Stimulated activated CD4-positive, alpha-beta T cell treated with anti-CD3 and anti-CD28 coated beads, Interleukin-4, amount 100 ng/mL, for 48 hours (primary cell): ENCODE data around the gene CCR5AS.
"Not testable (repeated sequence)": the region's sequence is repeated elsewhere in the genome, so short reads cannot be mapped to it uniquely, and the experiment has no call there.

Experiments
- DNase-seq, 2 donors: peaks; one replicate each; pipeline ENCODE4 v3.0.0-alpha.2; 2020; ENCODE audit warnings: low read depth in 2 of 2

CCR5AS gene

DNA sequence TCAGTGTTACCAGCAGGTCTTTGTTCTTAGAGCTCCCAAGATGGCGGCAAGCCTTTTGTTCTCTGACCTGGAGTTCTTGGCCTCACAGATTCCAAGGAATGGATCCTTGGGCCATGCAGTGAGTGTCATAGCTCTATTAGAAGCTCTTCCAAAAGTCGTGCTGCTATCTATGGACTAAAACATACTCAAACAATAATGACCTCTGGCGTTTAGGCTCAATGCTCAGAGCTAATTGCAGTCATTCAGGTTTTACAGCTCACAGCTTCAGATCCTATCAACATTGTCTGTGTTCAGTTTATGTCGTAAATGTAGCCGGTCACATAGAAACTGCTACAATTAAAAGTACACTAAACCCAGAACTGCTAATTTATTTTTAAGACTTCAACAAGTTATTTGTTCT lies 22.4 kb upstream of the CCR5AS start:
- DNase-seq = no peak

DNA sequence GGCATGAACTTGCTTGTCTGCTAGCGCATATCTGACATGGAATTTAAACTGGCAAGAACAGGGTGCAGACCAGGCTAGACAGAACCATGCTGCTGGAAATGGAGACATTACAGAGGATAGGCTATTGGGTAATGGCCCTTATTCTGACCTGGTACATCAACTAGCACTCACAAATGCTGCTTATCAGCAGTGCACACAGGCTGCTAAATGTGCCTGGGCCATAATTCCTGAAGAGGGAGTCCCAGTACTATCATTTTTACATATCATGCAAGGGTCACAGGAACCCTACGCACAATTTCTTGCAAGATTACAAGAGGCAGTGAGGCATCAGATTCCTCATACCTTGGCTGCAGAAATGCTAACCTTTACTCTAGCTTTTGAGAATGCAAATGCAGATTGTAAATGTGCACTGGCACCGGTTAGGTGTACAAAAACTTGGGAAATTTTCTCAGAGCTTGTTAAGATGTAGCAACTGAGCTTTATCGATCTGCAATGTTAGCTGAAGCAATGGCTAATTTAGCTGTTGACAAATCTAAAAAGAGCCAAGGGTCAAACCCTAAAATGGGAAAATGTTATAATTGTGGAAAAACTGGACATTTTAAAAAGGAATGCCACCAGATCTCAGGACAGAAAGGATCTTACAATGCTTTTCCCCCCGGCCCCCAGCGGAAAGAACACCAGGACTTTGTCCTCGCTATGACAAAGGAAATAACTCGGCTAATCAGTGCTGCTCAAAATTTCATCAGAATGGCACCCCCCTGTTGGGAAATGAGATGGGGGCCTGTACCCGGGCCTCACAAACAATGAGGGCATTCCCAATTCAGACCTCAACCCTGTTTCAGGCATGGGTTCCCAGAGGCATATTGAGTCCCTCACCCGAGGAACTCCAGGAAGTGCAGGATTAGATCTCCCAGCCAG lies 21.3 kb upstream of the CCR5AS start:
- DNase-seq = no peak

DNA sequence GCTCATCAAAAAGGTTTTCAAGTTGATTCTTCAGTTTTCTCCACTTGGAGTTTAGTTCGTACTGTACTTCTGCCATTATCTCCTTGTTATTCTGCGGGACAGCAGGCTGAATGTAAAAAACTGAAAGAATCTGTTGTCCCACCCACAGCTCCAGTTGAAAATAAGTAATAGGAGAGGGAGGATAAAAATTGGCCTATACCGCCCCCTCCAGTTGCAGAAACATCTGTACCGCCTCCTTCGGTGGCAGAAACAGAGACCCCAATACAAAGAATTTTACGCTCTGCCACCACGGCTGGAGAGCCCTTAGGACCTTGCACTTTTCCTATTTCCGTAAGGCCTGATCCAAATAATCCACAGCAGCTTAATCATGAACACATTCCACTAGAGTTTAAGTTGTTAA lies 20.5 kb upstream of the CCR5AS start:
- DNase-seq = not testable (repeated sequence)

DNA sequence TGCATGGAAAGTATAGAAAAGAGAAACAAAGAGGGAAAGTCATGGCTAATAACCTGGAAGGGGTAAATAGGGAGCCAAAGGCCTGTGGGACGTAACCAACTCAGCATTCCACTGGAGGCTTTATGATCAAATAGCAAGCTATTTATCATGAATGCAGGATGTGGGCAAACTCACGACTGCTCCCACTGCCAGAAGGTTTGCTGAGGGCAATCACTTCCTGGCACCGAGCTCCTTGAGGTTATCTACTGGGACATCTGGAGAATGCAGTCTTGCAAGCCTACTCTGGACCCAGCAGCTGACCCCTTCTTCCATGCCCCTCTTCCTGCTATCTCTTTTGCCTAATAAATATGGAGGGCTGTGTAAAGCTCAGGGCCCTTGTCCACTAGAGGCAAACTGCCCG lies 19.6 kb upstream of the CCR5AS start:
- not testable (repeated sequence) for DNase-seq

DNA sequence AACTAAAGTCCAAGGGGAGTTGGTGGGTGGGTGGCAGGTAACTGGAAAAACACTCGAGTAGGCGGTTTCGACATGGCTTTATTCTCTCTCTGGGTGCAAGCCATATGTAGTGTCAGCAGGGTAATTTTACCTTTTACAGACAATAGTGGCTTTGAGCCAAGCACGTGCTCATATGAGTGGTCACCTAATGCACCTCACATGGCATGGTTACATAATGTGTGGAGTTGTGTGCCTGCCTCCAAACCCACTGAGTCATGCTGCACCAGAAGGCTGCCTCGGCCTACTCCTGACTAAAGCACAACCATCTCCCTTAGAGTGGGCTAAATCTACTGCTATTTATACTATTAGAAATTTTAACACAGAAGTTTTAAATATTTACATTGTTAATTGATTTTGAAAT lies 16.7 kb upstream of the CCR5AS start:
- DNase-seq = no peak

DNA sequence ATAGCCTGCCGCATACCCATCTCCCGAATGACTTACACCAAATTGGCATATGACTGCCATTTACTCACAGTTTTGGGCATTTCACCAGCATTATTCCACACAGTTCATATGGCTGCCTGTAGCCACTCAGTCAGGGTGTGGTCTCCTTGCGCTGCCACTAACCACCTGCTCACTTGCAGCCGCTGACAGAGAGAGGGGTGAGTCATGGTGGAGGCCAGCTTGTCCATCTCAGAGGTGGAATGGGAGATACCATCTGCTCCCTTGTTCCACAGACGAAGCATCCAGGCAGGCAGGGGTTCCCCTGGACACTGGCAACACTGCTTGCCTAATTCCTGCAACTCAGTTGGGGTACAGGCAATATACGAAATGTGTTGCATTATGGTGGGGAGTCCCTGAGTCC lies 15.8 kb upstream of the CCR5AS start:
- DNase-seq = no peak

DNA sequence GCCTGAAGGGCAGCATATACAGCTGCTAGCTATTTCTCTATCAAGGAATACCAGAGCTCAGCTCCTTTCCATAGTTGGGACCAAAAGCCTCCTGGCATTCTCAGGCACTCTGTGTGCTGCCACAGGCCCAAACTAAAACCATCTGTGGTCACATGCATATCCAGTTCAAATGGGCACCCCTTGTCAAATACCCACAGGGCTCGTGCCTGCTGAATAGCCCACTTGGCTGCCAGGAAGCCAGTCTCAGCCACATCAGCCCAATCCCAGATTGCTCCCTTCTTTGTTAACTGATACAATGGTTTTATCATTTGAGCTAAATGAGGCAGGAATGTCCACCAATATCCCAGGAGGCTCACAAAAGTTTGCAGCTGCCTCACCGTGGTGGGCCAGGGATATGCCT lies 14.1 kb upstream of the CCR5AS start:
- no peak for DNase-seq

DNA sequence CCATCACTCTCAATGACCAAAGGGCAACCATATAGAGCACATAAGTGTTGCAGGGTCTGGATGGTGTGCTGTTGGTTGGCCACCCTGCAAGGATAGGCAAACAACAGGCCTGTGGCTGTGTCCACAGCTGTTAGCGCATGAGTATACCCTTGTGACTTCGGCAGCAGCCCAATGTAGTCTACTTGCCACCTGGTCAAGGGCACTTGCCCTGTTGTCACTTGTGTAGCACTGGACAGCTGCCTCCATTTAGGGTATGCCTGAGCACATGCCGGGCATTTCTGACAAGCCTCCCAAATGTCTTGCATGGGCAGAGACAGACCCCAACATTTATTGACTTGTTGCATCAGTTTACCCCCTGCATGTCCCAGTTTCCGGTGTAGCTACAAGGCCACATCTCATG lies 12.9 kb upstream of the CCR5AS start:
- no peak for DNase-seq

DNA sequence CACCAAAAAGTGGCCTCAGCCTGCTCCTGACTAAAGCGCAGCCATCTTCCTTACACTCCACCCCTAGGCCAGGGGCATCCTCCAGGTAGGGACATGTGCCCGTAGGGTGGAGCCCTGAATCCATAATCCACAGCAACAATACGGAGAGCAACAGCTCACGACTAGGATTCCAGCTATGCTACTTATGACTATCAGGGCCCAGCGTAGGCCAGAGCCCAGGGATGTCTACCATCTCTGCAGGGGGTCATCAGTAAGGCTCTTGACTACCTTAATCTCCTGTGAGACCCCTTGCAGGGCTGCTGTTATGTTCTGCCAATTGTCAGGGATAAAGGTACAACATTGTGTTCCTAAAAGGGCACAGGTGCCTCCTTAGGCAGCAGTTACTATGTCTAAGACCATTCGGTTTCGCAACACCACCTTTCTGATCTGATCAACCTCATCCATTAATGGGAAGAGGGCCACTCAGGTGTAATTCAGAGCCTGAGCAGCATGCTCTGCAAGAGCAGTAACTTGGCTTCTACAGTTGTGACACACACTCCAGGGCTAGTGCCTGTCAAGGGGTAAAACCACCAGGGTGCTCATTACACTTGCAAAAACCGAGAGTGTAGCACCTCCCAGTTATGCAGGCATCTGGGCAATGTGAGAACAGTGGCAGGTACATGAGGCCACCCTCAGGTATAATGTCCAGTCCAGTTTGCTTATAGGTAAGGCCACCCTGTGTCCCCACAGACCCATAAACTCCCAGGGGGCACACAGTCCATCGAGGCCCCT lies 11.2 kb upstream of the CCR5AS start:
- no peak for DNase-seq

DNA sequence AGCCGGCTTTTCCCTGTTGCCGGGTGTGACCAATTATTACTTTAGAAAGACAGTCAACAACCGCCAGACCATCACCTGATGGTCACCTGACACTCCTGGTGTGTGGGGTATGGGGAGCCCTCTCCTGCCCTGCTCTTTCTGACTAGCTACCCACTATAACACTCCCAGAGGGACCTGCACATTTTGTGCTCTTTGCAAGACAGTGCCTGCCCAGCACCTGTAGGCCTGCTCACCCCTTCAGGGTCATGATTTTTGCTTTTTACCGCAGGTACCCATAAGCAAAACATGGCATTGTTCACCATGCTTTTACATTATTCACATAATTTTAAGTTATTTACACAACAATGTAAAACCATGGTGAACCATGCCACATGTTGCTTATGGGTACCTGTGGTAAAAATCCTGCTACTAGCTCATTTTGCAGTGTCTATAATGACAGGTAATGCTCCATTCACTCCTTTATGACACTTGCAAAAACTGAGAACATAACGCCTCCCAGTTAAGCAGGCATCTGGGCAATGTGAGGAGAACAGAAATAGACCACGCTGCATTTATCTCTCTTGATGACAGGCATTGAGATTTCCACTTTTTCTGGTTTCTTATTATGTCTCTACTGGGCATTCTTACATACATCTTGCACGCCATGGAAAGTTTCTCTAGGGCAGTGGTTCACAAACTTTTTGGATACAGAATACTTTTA lies 10.1 kb upstream of the CCR5AS start:
- no peak for DNase-seq

DNA sequence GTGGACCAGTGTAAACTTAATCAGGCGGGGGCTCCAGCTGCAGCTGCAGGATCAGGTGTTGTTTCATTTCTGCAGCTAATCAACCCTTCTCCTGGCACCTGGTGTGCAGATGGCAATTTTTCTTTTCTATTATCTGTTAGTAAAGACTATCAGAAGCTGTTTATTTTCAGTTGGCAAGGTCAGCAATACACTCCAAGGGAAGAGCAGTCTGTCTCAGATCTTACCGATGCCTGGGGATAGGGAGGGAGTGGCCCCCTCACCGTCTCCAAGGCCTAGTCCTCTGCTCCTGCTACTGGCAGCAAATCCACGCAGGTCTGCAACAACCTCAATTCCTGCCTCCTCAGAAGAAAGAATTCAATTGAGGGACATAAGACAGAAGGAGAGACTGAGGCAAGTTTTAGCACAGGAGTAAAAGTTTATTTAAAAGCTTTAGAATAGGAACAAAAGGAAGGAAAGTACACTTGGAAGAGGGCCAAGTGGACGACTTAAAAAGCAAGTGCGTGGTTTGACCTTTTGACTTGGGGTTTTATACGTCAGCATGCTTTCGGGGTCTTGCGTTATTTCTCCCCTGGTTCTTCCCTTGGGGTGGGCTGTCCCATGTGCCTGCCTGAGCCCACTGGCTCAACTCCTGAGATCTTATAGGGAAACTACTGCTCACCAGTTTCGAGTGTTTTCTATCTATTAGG lies 9.4 kb upstream of the CCR5AS start:
- DNase-seq = no peak

DNA sequence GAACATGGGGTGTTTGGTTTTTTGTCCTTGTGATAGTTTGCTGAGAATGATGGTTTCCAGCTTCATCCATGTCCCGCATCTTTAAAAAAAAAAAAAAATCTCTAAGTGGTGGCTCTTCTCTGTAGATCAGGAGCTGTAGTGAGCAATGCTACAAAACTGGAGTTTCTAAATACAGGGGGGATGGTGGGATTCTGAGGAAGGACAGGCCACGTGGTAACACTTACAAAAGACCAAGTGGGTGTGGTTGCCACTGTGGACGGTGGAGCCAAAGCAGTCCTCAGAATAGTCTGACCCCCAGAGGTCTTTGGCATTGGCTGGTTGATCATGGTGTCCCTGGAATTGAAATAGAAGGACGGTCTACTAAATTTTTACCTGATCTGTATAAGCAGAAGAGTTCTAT lies 7.9 kb upstream of the CCR5AS start:
- DNase-seq = no peak

DNA sequence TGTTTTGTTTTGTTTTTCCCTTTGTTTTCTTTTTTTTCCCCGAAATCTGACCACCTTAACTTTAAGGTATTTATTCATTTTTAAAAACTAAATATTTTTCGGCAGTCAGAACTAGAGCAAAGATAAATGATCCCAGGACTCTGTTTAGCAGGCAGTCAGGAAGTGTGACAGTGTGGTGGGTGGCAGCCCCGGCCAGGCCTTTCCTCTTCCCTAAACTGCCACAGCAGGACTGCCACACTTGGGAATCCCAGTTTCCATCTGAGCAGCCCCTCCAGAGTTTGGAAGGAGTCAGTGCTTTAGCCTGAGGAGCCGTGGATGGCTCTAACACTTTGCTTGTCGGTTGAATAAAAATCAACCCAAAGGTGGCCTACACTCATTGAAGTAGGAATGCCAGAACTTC lies 7.1 kb upstream of the CCR5AS start:
- no peak for DNase-seq

DNA sequence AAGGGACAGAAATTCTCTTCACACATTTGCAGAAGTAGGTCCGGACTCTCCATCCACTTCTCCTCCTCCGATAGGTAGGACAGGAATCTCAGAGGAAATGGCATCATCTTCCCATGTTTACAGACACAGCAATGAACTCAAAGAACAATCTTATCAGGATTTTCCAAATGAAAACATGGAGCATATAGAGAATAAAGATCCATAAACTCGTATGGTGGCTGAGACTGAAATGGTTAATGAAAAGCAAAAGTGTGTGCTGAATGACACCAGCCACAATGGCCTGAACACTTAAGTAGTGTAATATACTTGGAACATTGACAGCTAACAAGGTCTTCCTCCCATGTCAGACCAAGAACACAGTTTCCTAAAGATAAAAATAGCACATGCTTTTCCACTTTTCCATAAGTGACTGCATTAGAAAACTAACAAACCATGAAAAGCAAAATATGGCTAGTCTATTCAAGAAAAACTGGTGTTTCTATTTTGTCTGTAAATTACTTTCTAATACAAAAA lies 6.0 kb upstream of the CCR5AS start:
- no peak for DNase-seq

DNA sequence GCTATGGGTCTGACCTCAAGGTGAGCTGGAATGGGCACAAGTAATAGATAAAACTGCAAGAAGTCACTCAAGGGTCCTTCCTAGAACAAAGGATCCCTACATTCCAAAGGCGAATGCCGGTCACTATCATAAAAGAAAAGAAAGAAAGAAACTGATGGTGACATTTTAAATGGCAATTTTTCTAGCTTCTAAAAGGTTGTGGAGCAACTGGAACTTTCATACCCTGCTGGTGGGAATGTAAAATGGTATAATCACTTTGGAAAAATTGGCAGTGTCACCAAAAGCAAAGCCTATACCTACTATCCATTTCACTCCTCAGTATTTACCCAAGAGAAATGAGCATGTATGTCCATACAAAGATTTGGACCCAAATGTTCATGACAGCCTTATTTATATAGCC lies 4.4 kb upstream of the CCR5AS start:
- DNase-seq = no peak

DNA sequence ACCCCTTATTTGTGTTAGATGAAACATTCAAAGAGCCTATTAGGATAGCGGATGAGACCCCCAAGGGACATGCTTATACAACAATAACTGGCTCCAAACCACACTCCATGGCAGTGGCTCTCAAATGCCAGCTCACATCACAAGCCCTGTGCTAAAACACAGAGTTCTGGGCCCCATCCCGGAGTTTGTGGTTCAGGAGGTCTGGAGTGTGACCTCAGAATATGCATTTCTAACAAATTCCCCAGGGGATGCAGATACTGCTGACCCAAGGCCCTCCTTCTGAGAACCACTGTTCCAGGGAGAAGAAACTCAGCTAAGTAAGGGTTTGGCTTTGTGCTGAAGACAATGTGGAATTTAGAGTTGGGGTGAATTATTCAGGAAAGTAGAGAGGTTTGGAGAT lies 3.8 kb upstream of the CCR5AS start:
- DNase-seq = no peak

DNA sequence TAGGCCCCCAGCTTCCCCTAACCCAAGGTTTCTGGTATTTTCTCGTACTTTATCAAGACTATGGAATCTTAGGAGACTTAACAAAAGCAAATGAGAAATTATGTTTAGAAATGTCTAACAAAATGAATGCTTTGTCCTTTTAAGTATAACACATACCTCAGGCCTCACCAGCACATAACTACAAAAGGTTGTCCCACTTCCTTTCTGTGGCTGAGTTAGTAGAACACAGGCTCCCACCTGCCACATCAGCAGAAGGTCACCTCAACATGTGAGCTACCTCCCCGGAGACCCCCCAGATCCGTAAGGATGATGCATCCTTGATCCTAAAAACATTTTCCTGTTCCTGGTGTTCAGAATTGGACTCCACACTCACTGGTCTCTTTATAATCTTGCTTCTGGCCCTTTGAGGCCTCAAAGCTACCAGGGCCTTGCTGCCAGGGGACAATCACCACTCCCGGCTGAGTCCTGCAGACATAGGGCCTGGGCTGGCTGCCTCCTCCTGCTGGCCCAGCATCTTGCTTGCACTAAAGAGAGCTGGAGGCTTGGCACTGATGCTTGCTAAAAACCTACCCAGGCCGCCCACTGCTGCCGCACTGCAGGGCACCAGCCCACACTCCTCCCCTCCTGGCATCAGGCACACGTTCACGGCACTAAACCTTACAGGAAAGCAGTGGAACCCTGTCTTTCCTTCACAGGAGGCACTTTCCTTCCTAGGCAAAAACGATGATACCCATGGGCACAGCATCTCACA lies 3.0 kb upstream of the CCR5AS start:
- no peak for DNase-seq

DNA sequence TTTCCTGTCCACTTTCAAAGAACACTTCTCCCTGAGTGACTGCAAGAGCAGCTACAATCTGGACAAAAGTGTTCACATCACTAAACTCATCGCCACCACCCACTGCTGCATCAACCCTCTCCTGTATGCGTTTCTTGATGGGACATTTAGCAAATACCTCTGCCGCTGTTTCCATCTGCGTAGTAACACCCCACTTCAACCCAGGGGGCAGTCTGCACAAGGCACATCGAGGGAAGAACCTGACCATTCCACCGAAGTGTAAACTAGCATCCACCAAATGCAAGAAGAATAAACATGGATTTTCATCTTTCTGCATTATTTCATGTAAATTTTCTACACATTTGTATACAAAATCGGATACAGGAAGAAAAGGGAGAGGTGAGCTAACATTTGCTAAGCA lies 2.0 kb upstream of the CCR5AS start:
- no peak for DNase-seq

DNA sequence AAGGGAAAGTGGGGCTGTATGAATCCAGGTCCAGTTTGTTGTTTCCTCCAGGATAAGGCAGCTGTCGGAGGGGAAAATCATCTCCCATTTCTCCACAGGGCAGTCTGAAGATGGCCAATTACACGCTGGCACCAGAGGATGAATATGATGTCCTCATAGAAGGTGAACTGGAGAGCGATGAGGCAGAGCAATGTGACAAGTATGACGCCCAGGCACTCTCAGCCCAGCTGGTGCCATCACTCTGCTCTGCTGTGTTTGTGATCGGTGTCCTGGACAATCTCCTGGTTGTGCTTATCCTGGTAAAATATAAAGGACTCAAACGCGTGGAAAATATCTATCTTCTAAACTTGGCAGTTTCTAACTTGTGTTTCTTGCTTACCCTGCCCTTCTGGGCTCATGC lies 1.1 kb upstream of the CCR5AS start:
- DNase-seq = no peak

DNA sequence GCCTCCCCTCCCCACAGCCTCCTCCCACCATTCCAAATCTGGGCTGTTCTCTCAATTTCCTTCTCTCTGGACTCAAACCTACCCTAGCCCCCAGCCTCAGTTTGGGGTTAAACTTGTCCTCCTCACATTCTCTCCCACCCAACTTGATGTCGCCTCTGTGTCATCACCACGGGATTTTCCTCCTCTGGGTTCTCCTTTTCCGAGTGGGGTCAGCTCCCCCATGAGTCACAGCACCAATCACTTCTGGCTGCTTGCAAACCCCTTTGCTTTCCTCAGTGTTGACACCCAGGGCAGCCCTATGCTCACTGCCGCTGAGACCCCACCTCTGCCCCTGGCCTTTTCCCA lies 451 bp downstream of the CCR5AS start:
- no peak for DNase-seq
